Measurements from ENCODE around the gene SLC16A5. TPM values are rescaled to one million over a fixed set of nuclear protein-coding genes. Genes with fewer than 3 reads are reported as not detected.

Gene SLC16A5
- total RNA-seq, 1 experiment from 2014 or later = 17.1 TPM

DNA sequence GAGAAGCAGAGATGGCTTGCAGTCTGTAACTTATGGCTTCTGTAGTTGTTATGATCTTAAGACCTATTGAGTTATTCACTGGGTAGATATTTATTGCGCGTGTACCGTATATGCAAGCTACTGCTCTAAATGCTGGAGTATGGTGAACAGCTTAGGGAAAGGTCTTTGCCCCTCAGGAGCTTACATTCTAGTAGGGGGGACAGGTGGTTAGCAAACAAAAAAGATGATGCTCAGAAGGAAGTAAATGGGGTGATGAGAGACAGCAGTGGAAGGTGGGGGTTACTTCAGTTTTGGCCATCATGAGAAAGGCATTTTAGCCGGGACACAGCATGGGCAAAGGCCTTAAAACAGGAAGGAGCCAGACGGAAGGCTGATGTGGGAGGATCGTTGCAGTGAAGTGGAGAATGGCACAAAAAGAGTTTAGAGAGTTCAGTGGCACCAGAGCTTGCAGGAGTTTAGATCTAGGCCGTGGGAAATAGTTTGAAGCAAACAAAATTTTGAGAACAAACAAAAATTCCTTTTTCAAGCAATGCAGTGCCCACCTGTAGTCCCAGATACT is 24.1 kb downstream of the SLC16A5 start:
- Histone ChIP-seq H3K23me2 (ENCODE audit: insufficient read length, low read depth, low read length, poor library complexity, severe bottlenecking) (peaks cover 7% of the 10 kb centered on the region), H3K79me1 (ENCODE audit: insufficient read depth, low read depth, low read length, poor library complexity, severe bottlenecking) (peaks cover 3% of the 10 kb centered on the region), H3K14ac (ENCODE audit: insufficient read depth, low read length) (no peak overlapping the region), H3K4me2 (ENCODE audit: insufficient read depth, insufficient read length, low read length) (no peak overlapping the region), H3K9me3 (ENCODE audit: control insufficient read depth, low read depth, low read length) (no peaks in the 10 kb centered on the region), H3K4me1 (ENCODE audit: insufficient read depth, low read length) (no peaks in the 10 kb centered on the region), H3K4ac (ENCODE audit: low read depth, low read length) (no peak overlapping the region), H2AFZ (ENCODE audit: low read length) (no peak overlapping the region), H3K27ac (ENCODE audit: insufficient read length, low read depth, low read length) (no peak overlapping the region), H2BK15ac (ENCODE audit: low read depth, low read length) (no peak overlapping the region), H4K20me1 (ENCODE audit: control insufficient read depth, insufficient read depth, insufficient read length) (no peaks in the 10 kb centered on the region), H3K27me3 (ENCODE audit: insufficient read depth, low read length) (no peaks in the 10 kb centered on the region), H3T11ph (ENCODE audit: low read length) (no peak overlapping the region), H3K18ac (ENCODE audit: insufficient read length, low read depth, low read length) (no peak overlapping the region), H4K91ac (ENCODE audit: insufficient read length, low read depth, low read length) (no peak overlapping the region), H2BK5ac (ENCODE audit: insufficient read length, low read length) (no peak overlapping the region), H3K56ac (ENCODE audit: insufficient read length, low read depth, low read length) (no peak overlapping the region), H3K23ac (ENCODE audit: insufficient read length, low read depth, low read length) (no peak overlapping the region), H2BK120ac (ENCODE audit: low read depth, low read length, poor library complexity, severe bottlenecking) (no peak overlapping the region), H4K5ac (ENCODE audit: insufficient read length, low read depth, low read length) (no peak overlapping the region), H2BK20ac (ENCODE audit: low read depth, low read length, poor library complexity, severe bottlenecking) (no peak overlapping the region), H3K79me2 (ENCODE audit: insufficient read depth, low read length) (no peaks in the 10 kb centered on the region), H2BK12ac (ENCODE audit: insufficient read length, low read depth, low read length) (no peak overlapping the region), H3K9ac (ENCODE audit: extremely low read depth, insufficient read length, low read length) (no peak overlapping the region), H4K8ac (replicated peaks; ENCODE audit: insufficient read length, low read depth, low read length) (no peak overlapping the region), H2AK5ac (ENCODE audit: insufficient read length, low read length) (no peak overlapping the region)
- peak overlapping the region in 1 of 2 experiments; percentile 47; a peak in 2 of 5 replicates for H3K4me3 Mint-ChIP-seq
- TF ChIP-seq, protein P1, sequence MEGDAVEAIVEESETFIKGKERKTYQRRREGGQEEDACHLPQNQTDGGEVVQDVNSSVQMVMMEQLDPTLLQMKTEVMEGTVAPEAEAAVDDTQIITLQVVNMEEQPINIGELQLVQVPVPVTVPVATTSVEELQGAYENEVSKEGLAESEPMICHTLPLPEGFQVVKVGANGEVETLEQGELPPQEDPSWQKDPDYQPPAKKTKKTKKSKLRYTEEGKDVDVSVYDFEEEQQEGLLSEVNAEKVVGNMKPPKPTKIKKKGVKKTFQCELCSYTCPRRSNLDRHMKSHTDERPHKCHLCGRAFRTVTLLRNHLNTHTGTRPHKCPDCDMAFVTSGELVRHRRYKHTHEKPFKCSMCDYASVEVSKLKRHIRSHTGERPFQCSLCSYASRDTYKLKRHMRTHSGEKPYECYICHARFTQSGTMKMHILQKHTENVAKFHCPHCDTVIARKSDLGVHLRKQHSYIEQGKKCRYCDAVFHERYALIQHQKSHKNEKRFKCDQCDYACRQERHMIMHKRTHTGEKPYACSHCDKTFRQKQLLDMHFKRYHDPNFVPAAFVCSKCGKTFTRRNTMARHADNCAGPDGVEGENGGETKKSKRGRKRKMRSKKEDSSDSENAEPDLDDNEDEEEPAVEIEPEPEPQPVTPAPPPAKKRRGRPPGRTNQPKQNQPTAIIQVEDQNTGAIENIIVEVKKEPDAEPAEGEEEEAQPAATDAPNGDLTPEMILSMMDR (conservative IDR thresholded peaks at IDR 0.05) = no peak
- peaks cover 9 to 29% (median 19%) of the 10 kb centered on the region in 3 experiments; a peak in 6 of 7 replicates for H3K36me3 Mint-ChIP-seq (ENCODE audit: insufficient read depth in 1 of 3, low read depth in 3 of 3)
- WGBS (ENCODE audit: extremely low coverage, insufficient read length, low lambda C conversion rate) = no CpG with 5 or more reads among the region's 7 CpGs
- no peak for DNase-seq
- H3K27ac Mint-ChIP-seq = peak overlapping the region in 2 of 3 experiments; percentile 23 to 65; a peak in 4 of 7 replicates
- peaks cover 5% of the 10 kb centered on the region for H3K27me3 Mint-ChIP-seq (ENCODE audit: low read depth)
- H3K9me3 Mint-ChIP-seq = no peaks in the 10 kb centered on the region
- H3K4me1 Mint-ChIP-seq = peaks cover 22 to 23% of the 10 kb centered on the region in 2 experiments
